A673 (cell line): ENCODE results near the gene SHC1. TPM values are rescaled to one million over a fixed set of nuclear protein-coding genes. Genes with fewer than 3 reads are reported as not detected.

ENCODE experiments used
- BruUV-seq: library from RNA; stranded (reverse); fragments of 400-500 nt; replicated peaks from 2 replicates; lab custom pipeline; 2021; lab: Mats Ljungman, UMichigan
- CTCF ChIA-PET: fragments of 300-600 bp; sonication (Branson Sonifier 250); formaldehyde crosslinking; loops from one replicate; lab custom pipeline; 2022; ENCODE audit warnings: antibody characterized with exemption; lab: Charles Lee
- POLR2A ChIA-PET: fragments of 300-600 bp; sonication (Branson Sonifier 250); formaldehyde crosslinking; loops from one replicate; lab custom pipeline; 2022; ENCODE audit warnings: antibody characterized with exemption; ENCODE audit not compliant: low non-redundant PET; lab: Charles Lee
- DNase-seq: peaks from one replicate; pipeline ENCODE4 v3.0.0-alpha.2; 2015; ENCODE audit warnings: low spot score
- H3K27ac ChIP-seq: fragments of 200-600 bp; sonication (generic); 2 replicates; pipeline ENCODE4 v1.5.1; 2016; ENCODE audit warnings: mixed run types, low read depth, mild to moderate bottlenecking, mixed read lengths, antibody characterized with exemption, low read length; ENCODE audit not compliant: poor library complexity, severe bottlenecking
- H3K27me3 ChIP-seq: fragments of 200-600 bp; sonication (generic); replicated peaks from 2 replicates; pipeline ENCODE4 v1.6.1; 2017; ENCODE audit warnings: mixed run types, low read depth, mild to moderate bottlenecking, mixed read lengths, antibody characterized with exemption, low read length; ENCODE audit not compliant: insufficient read depth, poor library complexity
- H3K36me3 ChIP-seq: fragments of 200-600 bp; sonication (generic); 2 replicates; pipeline ENCODE4 v1.6.1; 2016; ENCODE audit warnings: mixed run types, mild to moderate bottlenecking, mixed read lengths, antibody characterized with exemption, low read length; ENCODE audit not compliant: insufficient read depth, poor library complexity, severe bottlenecking
- H3K4me1 ChIP-seq: fragments of 200-600 bp; sonication (generic); 2 replicates; pipeline ENCODE4 v1.6.1; 2017; ENCODE audit warnings: mixed run types, mild to moderate bottlenecking, mixed read lengths, antibody characterized with exemption, low read length; ENCODE audit not compliant: insufficient read depth, poor library complexity, severe bottlenecking
- H3K4me3 ChIP-seq: fragments of 200-600 bp; sonication (generic); 2 replicates; pipeline ENCODE4 v1.5.1; 2016; ENCODE audit warnings: low read depth, mixed run types, mild to moderate bottlenecking, mixed read lengths, low read length; ENCODE audit not compliant: poor library complexity, severe bottlenecking
- H3K9me3 ChIP-seq: fragments of 200-600 bp; sonication (generic); 2 replicates; pipeline ENCODE4 v1.6.1; 2016; ENCODE audit warnings: mixed run types, low read depth, mild to moderate bottlenecking, mixed read lengths, antibody characterized with exemption, low read length; ENCODE audit not compliant: poor library complexity, severe bottlenecking
- CTCF ChIP-seq: fragments of 300-800, 200-600 bp; sonication (generic); conservative IDR thresholded peaks from 2 replicates; pipeline ENCODE4 v1.5.1; 2017; ENCODE audit warnings: low read depth, mild to moderate bottlenecking, antibody characterized with exemption, low read length, moderate library complexity, mixed read lengths
- EZH2 ChIP-seq: fragments of 200-600 bp; sonication (generic); IDR thresholded peaks from 2 replicates; pipeline ENCODE4 v1.6.1; 2017; ENCODE audit warnings: borderline replicate concordance, low read depth, mild to moderate bottlenecking, mixed read lengths, antibody characterized with exemption, low read length; ENCODE audit not compliant: poor library complexity, severe bottlenecking
- intact Hi-C: fragments of 100-400 bp; cut with micrococcal nuclease; formaldehyde crosslinking; loops from one replicate; pipeline ENCODE4 v1.10.0; 2022; ENCODE audit not compliant: unreplicated experiment
- total RNA-seq: library from RNA; stranded (reverse); gene quantifications from 2 replicates; pipeline ENCODE4 v1.2.3, GENCODE V29; 2021

The SHC1 gene
- total RNA-seq, 1 experiment from 2014 or later = 204 TPM

DNA sequence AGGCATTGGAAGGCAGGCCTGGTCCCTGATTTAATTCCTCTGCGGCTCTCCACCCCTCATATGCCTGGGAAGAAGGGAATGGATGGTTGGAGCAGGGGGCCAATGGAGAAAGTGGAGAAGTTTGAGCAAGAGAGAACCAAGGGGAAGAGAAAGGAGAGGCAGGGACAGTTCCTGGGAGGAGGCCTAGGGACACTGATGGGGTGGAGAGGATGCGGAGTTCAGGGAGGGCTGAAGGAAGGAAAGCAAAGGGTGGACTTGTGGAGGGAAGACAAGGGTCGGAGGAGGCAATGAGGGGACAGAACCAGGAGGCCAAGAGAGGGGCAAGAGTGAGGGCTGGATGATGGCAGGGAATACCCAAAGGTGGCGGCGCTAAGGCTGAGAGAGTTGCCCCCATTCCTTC, 39.2 kb upstream of the SHC1 start:
- Histone ChIP-seq H3K4me3 (no peak overlapping the region), H3K9me3 (no peaks in the 10 kb centered on the region), H3K27ac (no peak overlapping the region), H3K27me3 (no peaks in the 10 kb centered on the region), H3K36me3 (peaks cover 4% of the 10 kb centered on the region), H3K4me1 (peaks cover 14% of the 10 kb centered on the region)
- ChIA-PET POLR2A (no interaction called here), CTCF (no interaction called here)
- intact Hi-C loops = no loop called here
- BruUV-seq = no TSS peak
- TF ChIP-seq EZH2 (no peak), CTCF (no peak)
- DNase-seq = no peak

DNA sequence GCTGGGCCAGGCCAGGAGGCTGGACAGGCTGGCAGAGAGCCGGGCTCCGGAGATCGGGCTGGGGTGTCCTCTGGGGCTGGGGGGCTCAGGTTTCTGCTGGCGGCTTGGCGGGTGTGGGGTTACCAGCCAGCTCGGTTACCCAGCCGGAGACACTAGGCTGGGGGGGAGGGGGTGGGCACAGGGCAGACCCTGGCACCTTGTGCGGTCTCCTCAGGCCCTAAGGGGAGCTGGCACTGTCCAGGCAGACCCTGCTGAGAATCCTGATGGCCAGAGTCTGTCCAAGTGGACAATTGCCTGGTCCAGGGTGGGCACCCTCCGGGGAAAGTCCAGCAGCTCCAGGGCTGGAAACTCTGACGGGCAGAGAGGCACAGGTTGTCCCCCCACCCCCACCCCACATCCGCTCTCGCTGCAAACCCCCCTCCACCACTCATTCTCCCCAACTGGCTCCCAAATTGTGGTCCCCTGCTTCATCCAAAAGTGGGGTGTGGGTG, 38.7 kb upstream of the SHC1 start:
- POLR2A ChIA-PET = no interaction called here
- DNase-seq = no peak
- no peak for TF ChIP-seq CTCF
- no peak for TF ChIP-seq EZH2
- BruUV-seq = no TSS peak
- Histone ChIP-seq H3K9me3 (no peaks in the 10 kb centered on the region), H3K27ac (no peak overlapping the region), H3K4me3 (no peak overlapping the region), H3K36me3 (no peaks in the 10 kb centered on the region), H3K27me3 (no peaks in the 10 kb centered on the region), H3K4me1 (peaks cover 19% of the 10 kb centered on the region)
- intact Hi-C loops = no loop called here
- CTCF ChIA-PET = interaction anchor here (0.7 kb wide), 1 partner anchor 8 kb away, joined by 3 read pairs; no protein-coding TSS in a partner anchor

GRCh38 chr1:155008015-155008941, 37.7 kb upstream of the SHC1 start:
- Histone ChIP-seq H3K4me3 (no peak overlapping the region), H3K27me3 (no peaks in the 10 kb centered on the region), H3K36me3 (no peaks in the 10 kb centered on the region), H3K9me3 (no peaks in the 10 kb centered on the region), H3K27ac (peak overlapping the region; percentile 16), H3K4me1 (peaks cover 21% of the 10 kb centered on the region)
- CTCF ChIA-PET = interaction anchor here (0.5 to 2.2 kb wide), 3 partner anchors 9 to 385 kb away, joined by 3 to 16 read pairs (median 4); no protein-coding TSS in a partner anchor
- no TSS peak for BruUV-seq
- DNase-seq = no peak
- intact Hi-C loops = no loop called here
- TF ChIP-seq CTCF (no peak), EZH2 (no peak)
- POLR2A ChIA-PET = interaction anchor here (0.6 kb wide), 1 partner anchor 39 kb away, joined by 22 read pairs; no protein-coding TSS in a partner anchor
